ENCODE results near the gene THRSP.

The THRSP gene

DNA sequence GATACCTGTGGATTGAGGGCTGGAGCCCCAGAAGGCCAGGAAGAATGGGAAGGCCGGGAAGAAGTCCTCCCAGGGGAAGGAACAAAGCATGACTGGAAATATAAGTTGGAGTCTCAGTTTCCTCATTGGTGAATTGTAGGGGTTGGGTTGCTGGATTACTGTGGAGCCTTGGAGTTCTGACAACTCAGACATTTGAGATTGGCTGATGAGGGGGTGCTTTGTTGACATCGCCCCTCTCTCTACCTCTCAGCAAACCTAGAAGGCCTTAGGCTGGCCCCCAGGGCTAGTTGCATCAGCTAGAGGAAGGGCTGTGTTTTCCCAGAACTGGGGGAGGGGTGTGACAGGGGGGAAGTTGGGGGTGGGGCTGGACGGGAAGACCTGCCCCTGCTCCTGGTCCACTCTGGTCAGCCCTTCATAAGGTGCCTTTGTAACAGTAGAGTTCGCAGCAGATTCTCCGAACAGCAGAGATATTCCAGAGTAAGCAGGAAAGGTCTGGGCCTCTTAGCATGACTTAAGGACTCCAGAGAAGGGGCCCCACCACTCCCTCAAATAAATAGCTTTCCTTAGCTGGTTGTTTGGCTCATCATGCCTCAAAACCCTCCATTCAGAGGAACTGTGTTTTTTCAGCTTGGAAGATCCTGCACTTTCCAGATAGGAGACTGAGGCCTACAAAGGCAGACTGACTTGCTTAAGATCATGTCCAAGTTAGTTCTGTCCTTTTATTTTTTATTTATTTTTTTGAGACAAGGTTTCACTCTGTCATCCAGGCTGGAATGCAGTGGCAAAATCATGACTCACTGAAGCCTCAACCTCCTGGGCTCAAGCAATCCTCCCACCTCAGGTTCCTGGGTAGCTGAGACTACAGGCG is 12.5 kb upstream of the THRSP start:
- no peak for TF ChIP-seq EP300 (IDR thresholded peaks at IDR 0.05; ENCODE audit: borderline replicate concordance)
- TF ChIP-seq CREB1 (IDR thresholded peaks at IDR 0.05; ENCODE audit: low read depth): no peak
- no peak for TF ChIP-seq EGR1 (IDR thresholded peaks at IDR 0.05)
- no peak for TF ChIP-seq FOXM1 (IDR thresholded peaks at IDR 0.05; ENCODE audit: borderline replicate concordance, low read depth)
- no peak for TF ChIP-seq TAF1 (IDR thresholded peaks at IDR 0.05; ENCODE audit: low read depth)
- no peak for TF ChIP-seq CEBPB (IDR thresholded peaks at IDR 0.05)
- no peak for TF ChIP-seq RAD21 (IDR thresholded peaks at IDR 0.05; ENCODE audit: low read depth)
- TF ChIP-seq, protein P1, sequence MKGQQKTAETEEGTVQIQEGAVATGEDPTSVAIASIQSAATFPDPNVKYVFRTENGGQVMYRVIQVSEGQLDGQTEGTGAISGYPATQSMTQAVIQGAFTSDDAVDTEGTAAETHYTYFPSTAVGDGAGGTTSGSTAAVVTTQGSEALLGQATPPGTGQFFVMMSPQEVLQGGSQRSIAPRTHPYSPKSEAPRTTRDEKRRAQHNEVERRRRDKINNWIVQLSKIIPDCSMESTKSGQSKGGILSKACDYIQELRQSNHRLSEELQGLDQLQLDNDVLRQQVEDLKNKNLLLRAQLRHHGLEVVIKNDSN (IDR thresholded peaks at IDR 0.05): no peak
- TF ChIP-seq, protein P2, sequence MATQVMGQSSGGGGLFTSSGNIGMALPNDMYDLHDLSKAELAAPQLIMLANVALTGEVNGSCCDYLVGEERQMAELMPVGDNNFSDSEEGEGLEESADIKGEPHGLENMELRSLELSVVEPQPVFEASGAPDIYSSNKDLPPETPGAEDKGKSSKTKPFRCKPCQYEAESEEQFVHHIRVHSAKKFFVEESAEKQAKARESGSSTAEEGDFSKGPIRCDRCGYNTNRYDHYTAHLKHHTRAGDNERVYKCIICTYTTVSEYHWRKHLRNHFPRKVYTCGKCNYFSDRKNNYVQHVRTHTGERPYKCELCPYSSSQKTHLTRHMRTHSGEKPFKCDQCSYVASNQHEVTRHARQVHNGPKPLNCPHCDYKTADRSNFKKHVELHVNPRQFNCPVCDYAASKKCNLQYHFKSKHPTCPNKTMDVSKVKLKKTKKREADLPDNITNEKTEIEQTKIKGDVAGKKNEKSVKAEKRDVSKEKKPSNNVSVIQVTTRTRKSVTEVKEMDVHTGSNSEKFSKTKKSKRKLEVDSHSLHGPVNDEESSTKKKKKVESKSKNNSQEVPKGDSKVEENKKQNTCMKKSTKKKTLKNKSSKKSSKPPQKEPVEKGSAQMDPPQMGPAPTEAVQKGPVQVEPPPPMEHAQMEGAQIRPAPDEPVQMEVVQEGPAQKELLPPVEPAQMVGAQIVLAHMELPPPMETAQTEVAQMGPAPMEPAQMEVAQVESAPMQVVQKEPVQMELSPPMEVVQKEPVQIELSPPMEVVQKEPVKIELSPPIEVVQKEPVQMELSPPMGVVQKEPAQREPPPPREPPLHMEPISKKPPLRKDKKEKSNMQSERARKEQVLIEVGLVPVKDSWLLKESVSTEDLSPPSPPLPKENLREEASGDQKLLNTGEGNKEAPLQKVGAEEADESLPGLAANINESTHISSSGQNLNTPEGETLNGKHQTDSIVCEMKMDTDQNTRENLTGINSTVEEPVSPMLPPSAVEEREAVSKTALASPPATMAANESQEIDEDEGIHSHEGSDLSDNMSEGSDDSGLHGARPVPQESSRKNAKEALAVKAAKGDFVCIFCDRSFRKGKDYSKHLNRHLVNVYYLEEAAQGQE (IDR thresholded peaks at IDR 0.05; ENCODE audit: low read depth): no peak
- no peak for TF ChIP-seq TCF12 (IDR thresholded peaks at IDR 0.05; ENCODE audit: low read depth)
- TF ChIP-seq, protein P3, sequence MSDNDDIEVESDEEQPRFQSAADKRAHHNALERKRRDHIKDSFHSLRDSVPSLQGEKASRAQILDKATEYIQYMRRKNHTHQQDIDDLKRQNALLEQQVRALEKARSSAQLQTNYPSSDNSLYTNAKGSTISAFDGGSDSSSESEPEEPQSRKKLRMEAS (IDR thresholded peaks at IDR 0.05): no peak
- no peak for TF ChIP-seq NFIC (IDR thresholded peaks at IDR 0.05)
- no peak for TF ChIP-seq TEAD4 (IDR thresholded peaks at IDR 0.05)

DNA sequence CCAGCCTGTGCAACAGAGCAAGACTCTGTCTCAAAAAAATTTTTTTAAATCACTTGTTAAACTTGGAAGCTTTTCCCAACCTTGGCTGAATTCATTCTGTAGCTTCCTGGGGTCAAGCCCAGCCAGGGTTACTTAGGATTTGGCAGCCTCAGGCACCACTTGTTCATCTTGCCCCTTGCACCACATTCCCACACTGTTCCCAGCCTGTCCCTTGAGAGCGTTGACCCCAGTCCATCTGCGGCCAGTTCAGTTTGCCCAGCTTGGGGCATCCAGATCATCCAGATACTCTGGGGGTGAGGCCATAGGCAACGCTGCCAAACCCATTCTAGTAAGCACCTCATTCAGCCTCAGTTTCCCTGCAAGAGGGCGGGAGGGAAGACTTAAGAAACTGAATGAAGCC is 8.7 kb upstream of the THRSP start:
- TF ChIP-seq TCF12 (IDR thresholded peaks at IDR 0.05; ENCODE audit: low read depth) (no peak), EP300 (IDR thresholded peaks at IDR 0.05; ENCODE audit: borderline replicate concordance) (no peak), TAF1 (IDR thresholded peaks at IDR 0.05; ENCODE audit: low read depth) (no peak), EGR1 (IDR thresholded peaks at IDR 0.05) (no peak), NFIC (IDR thresholded peaks at IDR 0.05) (no peak), CREB1 (IDR thresholded peaks at IDR 0.05; ENCODE audit: low read depth) (no peak)

DNA sequence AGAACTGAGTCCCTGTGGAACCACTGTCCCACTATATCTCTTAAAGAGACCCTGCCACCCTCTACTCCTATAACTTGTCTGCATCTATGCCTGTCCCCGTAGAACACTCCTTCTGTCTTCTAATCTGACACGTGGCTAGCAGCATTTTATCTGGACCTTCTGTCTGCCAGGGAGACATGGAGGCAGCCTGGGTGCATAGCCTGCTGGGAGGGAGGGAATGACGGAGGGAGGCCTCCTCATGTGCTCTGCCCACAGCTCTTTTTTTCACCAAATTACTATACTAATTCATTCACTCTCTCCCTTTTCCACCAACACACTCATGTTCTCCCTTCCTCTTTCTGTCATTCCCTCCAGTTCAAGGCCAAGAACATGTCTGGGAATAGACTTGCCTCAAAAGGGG is 7.6 kb upstream of the THRSP start:
- TF ChIP-seq, protein P3 (IDR thresholded peaks at IDR 0.05): no peak
- no peak for TF ChIP-seq EP300 (IDR thresholded peaks at IDR 0.05; ENCODE audit: borderline replicate concordance)
- TF ChIP-seq NFIC (IDR thresholded peaks at IDR 0.05): no peak
- TF ChIP-seq CEBPB (IDR thresholded peaks at IDR 0.05): no peak

DNA sequence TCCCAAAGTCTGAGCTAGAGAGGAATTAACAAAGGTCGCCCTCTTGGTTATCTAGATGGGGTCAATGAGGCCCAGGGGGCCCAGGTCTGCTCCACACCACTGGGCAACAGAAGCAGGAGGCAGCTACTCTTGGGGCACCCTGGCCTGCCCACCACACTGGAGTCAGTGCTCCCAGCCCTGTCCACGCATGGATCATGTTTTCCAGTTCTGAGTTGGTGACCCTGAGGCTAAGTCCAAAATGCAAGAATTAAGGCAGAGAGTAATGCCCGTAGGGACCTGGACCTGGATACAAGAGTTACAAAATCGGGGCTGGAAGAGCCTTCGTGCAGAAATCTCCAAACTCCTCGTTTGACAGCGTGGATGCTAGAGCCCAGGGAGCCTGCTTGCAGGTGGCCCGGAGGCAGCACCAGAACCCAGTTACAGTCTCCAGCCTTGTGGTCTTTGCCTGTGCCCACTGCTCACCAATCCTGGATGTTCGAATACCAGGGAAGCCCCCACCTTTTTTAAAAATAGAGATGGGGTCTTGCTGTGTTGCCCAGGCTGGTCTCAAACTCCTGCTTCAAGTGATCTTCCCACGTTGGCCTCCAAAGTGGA is 6.1 kb upstream of the THRSP start:
- TF ChIP-seq TAF1 (IDR thresholded peaks at IDR 0.05; ENCODE audit: low read depth): no peak
- TF ChIP-seq CREB1 (IDR thresholded peaks at IDR 0.05; ENCODE audit: low read depth): no peak
- no peak for TF ChIP-seq NFIC (IDR thresholded peaks at IDR 0.05)
- no peak for TF ChIP-seq FOXM1 (IDR thresholded peaks at IDR 0.05; ENCODE audit: borderline replicate concordance, low read depth)
- TF ChIP-seq, protein P1 (IDR thresholded peaks at IDR 0.05): no peak
- TF ChIP-seq RAD21 (IDR thresholded peaks at IDR 0.05; ENCODE audit: low read depth): no peak
- no peak for TF ChIP-seq ZBTB7A (IDR thresholded peaks at IDR 0.05; ENCODE audit: low read depth)
- no peak for TF ChIP-seq TEAD4 (IDR thresholded peaks at IDR 0.05)
- TF ChIP-seq, protein P2 (IDR thresholded peaks at IDR 0.05; ENCODE audit: low read depth): no peak
- TF ChIP-seq YY1 (IDR thresholded peaks at IDR 0.05; ENCODE audit: low read depth): no peak
- TF ChIP-seq, protein P3 (IDR thresholded peaks at IDR 0.05): no peak
- no peak for TF ChIP-seq TCF12 (IDR thresholded peaks at IDR 0.05; ENCODE audit: low read depth)
- TF ChIP-seq EP300 (IDR thresholded peaks at IDR 0.05; ENCODE audit: borderline replicate concordance): no peak
- TF ChIP-seq EGR1 (IDR thresholded peaks at IDR 0.05): no peak
- no peak for TF ChIP-seq CEBPB (IDR thresholded peaks at IDR 0.05)

DNA sequence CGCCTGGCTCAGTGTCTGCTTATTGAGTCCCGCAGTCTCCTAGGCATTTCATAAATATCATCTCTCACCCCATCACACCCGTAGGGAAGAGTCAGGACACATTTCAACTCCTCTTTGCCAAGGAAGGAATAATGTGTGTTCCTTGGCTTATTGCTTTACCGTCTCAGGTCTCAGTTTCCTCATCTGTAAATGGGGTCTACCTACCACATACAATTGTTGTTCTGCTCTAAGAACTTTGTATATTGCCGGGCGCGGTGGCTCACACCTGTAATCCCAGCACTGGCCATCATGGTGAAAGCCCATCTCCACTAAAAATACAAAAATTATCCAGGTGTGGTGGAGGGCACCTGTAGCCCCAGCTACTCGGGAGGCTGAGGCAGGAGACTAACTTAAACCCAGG is 3.1 kb upstream of the THRSP start:
- TF ChIP-seq YY1 (IDR thresholded peaks at IDR 0.05; ENCODE audit: low read depth) (no peak), RAD21 (IDR thresholded peaks at IDR 0.05; ENCODE audit: low read depth) (no peak), ZBTB7A (IDR thresholded peaks at IDR 0.05; ENCODE audit: low read depth) (no peak), NFIC (IDR thresholded peaks at IDR 0.05) (no peak)
- TF ChIP-seq, protein P2 (IDR thresholded peaks at IDR 0.05; ENCODE audit: low read depth): no peak
